Transverse colon (tissue), 3 donors: ENCODE results near the gene CNTN4.

Source experiments
- POLR2A ChIP-seq: fragments of 450-650 bp; IDR thresholded peaks from one replicate; pipeline ENCODE4 v1.6.1; 2016; ENCODE audit warnings: antibody characterized with exemption, mild to moderate bottlenecking, moderate library complexity
- TF ChIP-seq, protein P1 (sequence below), 5 experiments: fragments of 200-600 bp in 3 of 5; fragments of 450-650 bp in 2 of 5; sonication (generic) in 3 of 5; IDR thresholded peaks; 1 replicate in 2 of 5; 2 replicates in 3 of 5; pipeline ENCODE4 v1.5.1; 2016 to 2017; ENCODE audit warnings: antibody characterized with exemption in 5 of 5, inconsistent platforms in 3 of 5, mild to moderate bottlenecking in 2 of 5, moderate library complexity in 1 of 5

DNA sequence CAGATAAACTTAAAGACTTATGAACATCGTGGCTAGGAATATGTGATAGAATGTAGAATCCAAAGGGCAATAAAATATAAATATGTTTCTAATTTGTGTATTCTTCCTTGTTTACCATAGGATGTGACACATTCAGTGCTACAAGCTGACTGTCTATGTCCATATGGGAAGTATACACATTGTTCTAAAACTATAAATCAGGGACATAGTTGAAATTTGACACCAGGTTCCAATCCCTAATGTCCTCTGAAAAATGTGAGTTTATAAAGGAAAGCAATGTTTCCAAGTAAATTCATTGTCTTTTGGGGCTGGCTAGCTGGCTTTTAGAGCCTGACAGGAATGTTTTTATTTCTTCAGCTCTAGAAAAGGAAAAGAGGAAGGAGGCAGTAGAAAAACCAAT, 273.6 kb downstream of the CNTN4 start:
- no peak for TF ChIP-seq POLR2A
- TF ChIP-seq, protein P1, sequence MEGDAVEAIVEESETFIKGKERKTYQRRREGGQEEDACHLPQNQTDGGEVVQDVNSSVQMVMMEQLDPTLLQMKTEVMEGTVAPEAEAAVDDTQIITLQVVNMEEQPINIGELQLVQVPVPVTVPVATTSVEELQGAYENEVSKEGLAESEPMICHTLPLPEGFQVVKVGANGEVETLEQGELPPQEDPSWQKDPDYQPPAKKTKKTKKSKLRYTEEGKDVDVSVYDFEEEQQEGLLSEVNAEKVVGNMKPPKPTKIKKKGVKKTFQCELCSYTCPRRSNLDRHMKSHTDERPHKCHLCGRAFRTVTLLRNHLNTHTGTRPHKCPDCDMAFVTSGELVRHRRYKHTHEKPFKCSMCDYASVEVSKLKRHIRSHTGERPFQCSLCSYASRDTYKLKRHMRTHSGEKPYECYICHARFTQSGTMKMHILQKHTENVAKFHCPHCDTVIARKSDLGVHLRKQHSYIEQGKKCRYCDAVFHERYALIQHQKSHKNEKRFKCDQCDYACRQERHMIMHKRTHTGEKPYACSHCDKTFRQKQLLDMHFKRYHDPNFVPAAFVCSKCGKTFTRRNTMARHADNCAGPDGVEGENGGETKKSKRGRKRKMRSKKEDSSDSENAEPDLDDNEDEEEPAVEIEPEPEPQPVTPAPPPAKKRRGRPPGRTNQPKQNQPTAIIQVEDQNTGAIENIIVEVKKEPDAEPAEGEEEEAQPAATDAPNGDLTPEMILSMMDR (IDR thresholded peaks at IDR 0.05) = no peak
